ENCODE data around the gene CATSPERZ. TPM values are rescaled to one million over a fixed set of nuclear protein-coding genes. Genes with fewer than 3 reads are reported as not detected.

CATSPERZ gene
- total and polyA plus RNA-seq, 2 of the 13 experiments (the other 11 are each of a cell fraction or from before 2014, with no cell fraction given), result 0.22 to 0.48 TPM

DNA sequence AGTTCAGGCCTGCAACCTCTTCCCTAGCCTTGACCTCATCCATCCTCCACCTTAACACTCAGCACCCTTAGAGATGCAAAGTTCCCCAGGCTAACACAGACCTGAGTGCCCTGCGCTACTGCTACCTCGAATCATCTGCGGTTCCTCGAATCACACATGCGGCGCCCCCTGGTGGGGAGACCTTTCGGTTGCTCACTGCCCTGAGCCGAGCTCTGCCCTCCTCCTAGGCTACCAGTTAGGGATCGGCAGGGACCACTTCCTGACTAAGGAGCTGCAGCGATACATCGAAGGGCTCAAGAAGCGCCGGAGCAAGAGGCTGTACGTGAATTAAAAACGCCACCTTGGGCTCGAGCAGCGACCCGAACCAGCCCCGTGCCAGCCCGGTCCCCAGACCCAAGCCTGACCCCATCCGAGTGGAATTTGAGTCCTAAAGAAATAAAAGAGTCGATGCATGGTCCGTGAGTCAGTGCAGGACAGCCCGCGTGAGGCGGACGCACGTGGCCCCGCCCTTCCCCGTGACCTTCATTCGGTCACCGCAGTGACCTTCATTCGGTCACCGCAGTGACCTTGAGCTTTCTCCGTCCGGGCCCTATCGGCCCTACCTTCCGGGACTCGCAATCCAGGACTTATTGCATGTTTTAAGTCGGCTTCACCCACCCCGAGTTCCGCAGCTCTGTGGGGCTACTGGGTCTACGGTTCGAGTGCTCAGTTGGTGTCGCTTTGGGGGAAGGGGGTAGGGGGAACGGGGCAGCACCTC is 4.3 kb downstream of the CATSPERZ start (continued):
- TF ChIP-seq ZSCAN12 (CRISPR knock-in tag; IDR thresholded peaks at IDR 0.05) (0 out of 2 replicates have a peak, but pooled peaks have one; percentile 40), MZF1 (CRISPR knock-in tag; IDR thresholded peaks at IDR 0.05; ENCODE audit: borderline replicate concordance) (no peak), ETV5 (CRISPR knock-in tag; IDR thresholded peaks at IDR 0.05; ENCODE audit: borderline replicate concordance) (no peak), HNRNPL (IDR thresholded peaks at IDR 0.05; ENCODE audit: low read depth, low read length) (0 out of 2 replicates have a peak, but pooled peaks have one; percentile 62), ZNF737 (CRISPR knock-in tag; IDR thresholded peaks at IDR 0.05; ENCODE audit: borderline replicate concordance) (no peak), ZNF17 (CRISPR knock-in tag; IDR thresholded peaks at IDR 0.05) (no peak), ZNF335 (CRISPR knock-in tag; IDR thresholded peaks at IDR 0.05) (no peak), SRSF4 (IDR thresholded peaks at IDR 0.05; ENCODE audit: low read depth, low read length, poor library complexity, severe bottlenecking) (no peak)

DNA sequence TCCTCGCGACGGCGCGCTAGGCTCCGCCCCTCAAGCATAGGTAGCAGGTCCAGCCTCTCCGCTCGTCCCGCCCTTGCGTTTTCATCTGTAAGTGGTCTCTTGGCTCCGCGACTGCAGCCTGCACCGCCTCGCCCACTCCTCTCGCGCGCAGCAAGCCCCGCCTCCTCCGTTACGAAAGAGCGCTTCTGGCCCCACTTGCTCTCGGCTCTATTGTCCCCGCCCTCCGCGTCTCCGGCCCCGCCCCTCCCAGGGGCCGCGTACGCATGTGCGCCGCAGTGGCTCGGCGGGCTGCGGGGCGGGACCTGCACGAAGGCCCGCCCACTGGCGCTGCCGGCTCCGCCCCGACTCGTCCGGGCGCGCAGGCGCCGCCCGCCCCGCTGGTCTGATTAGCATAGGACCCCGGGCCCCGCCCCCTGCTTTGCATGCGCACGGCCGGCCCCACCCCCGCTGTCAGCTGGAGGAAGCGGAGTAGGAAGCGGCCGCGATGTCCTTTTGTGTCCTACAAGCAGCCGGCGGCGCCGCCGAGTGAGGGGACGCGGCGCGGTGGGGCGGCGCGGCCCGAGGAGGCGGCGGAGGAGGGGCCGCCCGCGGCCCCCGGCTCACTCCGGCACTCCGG is 5.0 kb downstream of the CATSPERZ start, which contains the start of gene ESRRA:
Gene ESRRA, plus strand, starts transcription at position 450 of the 616 bp plus-strand sequence. CDS start 1,656 bp downstream, outside the sequence.
- H2AFZ ChIP-seq (ENCODE audit: low read length), result no peak within 1 kb of the TSS
- H3K27me3 ChIP-seq (ENCODE audit: control insufficient read depth in 1 of 2, insufficient read depth in 2 of 2, low read length in 2 of 2), result peaks cover 0 to 7% of the 10 kb centered on the region in 2 experiments; a peak in 3 of 5 replicates
- H3K27ac ChIP-seq (ENCODE audit: extremely low read length, insufficient read depth, low read length), result peak within 1 kb of the TSS; percentile 94
- intact Hi-C loops (cut with micrococcal nuclease; ENCODE audit: unreplicated experiment) (loop anchor here (2.0 to 10.0 kb wide), 2 partner anchors 34 to 120 kb away; partner anchors contain the start of gene STIP1), in situ Hi-C loops (cut with HindIII; ENCODE audit: extremely low pct_ligation_motif_present, low pct_unique_long_range_greater_than_20kb) (no loop called here)
- no TSS peak for BruUV-seq (replicated peaks)
- peaks cover 15% of the 10 kb centered on the region for H3K79me2 ChIP-seq (ENCODE audit: insufficient read depth, low read length)
- peak within 1 kb of the TSS; percentile 68 to 85 (median 70) for H3K4me3 ChIP-seq (replicated peaks in 1 of 3; ENCODE audit: insufficient read depth in 1 of 3, low read depth in 2 of 3, low read length in 3 of 3)
- ChIA-PET POLR2A (interaction anchor here (0.9 to 5.5 kb wide), 16 partner anchors 12 to 473 kb away, joined by 3 to 103 read pairs (median 6); partner anchors contain the start of genes BAD, FKBP2, GPR137 and NUDT22), CTCF (ENCODE audit: low intra/inter-chr PET ratio, low total read pairs) (interaction anchor here (1.3 kb wide), 1 partner anchor 101 kb away, joined by 7 read pairs; no protein-coding TSS in a partner anchor)
- H3K4me2 ChIP-seq (ENCODE audit: low read depth, low read length), result peak within 1 kb of the TSS; percentile 97
- H3K36me3 ChIP-seq (replicated peaks in 1 of 2; ENCODE audit: control insufficient read depth in 1 of 2, insufficient read depth in 2 of 2, low read length in 2 of 2), result no peaks in the 10 kb centered on the region
- DNase-seq (ENCODE audit: low spot score) (peak; percentile 97), ATAC-seq (peak; percentile 66), FAIRE-seq (peak; percentile 84)
- no peaks in the 10 kb centered on the region for H3K9me3 ChIP-seq (ENCODE audit: low read length)
- H3K9ac ChIP-seq (ENCODE audit: insufficient read depth, low read depth, low read length), result peak within 1 kb of the TSS; percentile 88
- peaks cover 66% of the 10 kb centered on the region for H3K4me1 ChIP-seq (ENCODE audit: insufficient read depth, low read length)
- H4K20me1 ChIP-seq (ENCODE audit: insufficient read depth, low read length), result no peaks in the 10 kb centered on the region
- WGBS (ENCODE audit: low lambda C conversion rate), result 0% methylated on average over 20 of the region's 81 CpGs
- TF ChIP-seq, protein P1, sequence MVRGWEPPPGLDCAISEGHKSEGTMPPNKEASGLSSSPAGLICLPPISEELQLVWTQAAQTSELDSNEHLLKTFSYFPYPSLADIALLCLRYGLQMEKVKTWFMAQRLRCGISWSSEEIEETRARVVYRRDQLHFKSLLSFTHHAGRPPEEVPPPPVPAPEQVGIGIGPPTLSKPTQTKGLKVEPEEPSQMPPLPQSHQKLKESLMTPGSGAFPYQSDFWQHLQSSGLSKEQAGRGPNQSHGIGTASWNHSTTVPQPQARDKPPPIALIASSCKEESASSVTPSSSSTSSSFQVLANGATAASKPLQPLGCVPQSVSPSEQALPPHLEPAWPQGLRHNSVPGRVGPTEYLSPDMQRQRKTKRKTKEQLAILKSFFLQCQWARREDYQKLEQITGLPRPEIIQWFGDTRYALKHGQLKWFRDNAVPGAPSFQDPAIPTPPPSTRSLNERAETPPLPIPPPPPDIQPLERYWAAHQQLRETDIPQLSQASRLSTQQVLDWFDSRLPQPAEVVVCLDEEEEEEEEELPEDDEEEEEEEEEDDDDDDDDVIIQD (CRISPR knock-in tag; IDR thresholded peaks at IDR 0.05; ENCODE audit: low read depth), result no peak
- TF ChIP-seq POLR2AphosphoS5 (IDR thresholded peaks at IDR 0.05; ENCODE audit: low read depth, low read length) (0 out of 2 replicates have a peak, but pooled peaks have one; percentile 19), TBP (CRISPR knock-in tag; IDR thresholded peaks at IDR 0.05) (no peak), ZNF510 (CRISPR knock-in tag; IDR thresholded peaks at IDR 0.05; ENCODE audit: low read depth) (no peak)
- TF ChIP-seq, protein P2, sequence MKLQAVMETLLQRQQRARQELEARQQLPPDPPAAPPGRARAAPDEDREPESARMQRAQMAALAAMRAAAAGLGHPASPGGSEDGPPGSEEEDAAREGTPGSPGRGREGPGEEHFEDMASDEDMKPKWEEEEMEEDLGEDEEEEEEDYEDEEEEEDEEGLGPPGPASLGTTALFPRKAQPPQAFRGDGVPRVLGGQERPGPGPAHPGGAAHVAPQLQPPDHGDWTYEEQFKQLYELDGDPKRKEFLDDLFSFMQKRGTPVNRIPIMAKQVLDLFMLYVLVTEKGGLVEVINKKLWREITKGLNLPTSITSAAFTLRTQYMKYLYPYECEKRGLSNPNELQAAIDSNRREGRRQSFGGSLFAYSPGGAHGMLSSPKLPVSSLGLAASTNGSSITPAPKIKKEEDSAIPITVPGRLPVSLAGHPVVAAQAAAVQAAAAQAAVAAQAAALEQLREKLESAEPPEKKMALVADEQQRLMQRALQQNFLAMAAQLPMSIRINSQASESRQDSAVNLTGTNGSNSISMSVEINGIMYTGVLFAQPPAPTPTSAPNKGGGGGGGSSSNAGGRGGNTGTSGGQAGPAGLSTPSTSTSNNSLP (IDR thresholded peaks at IDR 0.05; ENCODE audit: low read depth, low read length), result no peak
- TF ChIP-seq, protein P3, sequence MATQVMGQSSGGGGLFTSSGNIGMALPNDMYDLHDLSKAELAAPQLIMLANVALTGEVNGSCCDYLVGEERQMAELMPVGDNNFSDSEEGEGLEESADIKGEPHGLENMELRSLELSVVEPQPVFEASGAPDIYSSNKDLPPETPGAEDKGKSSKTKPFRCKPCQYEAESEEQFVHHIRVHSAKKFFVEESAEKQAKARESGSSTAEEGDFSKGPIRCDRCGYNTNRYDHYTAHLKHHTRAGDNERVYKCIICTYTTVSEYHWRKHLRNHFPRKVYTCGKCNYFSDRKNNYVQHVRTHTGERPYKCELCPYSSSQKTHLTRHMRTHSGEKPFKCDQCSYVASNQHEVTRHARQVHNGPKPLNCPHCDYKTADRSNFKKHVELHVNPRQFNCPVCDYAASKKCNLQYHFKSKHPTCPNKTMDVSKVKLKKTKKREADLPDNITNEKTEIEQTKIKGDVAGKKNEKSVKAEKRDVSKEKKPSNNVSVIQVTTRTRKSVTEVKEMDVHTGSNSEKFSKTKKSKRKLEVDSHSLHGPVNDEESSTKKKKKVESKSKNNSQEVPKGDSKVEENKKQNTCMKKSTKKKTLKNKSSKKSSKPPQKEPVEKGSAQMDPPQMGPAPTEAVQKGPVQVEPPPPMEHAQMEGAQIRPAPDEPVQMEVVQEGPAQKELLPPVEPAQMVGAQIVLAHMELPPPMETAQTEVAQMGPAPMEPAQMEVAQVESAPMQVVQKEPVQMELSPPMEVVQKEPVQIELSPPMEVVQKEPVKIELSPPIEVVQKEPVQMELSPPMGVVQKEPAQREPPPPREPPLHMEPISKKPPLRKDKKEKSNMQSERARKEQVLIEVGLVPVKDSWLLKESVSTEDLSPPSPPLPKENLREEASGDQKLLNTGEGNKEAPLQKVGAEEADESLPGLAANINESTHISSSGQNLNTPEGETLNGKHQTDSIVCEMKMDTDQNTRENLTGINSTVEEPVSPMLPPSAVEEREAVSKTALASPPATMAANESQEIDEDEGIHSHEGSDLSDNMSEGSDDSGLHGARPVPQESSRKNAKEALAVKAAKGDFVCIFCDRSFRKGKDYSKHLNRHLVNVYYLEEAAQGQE (IDR thresholded peaks at IDR 0.05; ENCODE audit: borderline replicate concordance in 1 of 2, low read depth in 1 of 2, low read length in 2 of 2), result no peak

Data from HepG2 (cell line).